Upper lobe of left lung (tissue), 6 donors: Measurements from ENCODE around the gene DPP6. TPM values are rescaled to one million over a fixed set of nuclear protein-coding genes. Genes with fewer than 3 reads are reported as not detected.

Source experiments
- ATAC-seq, 2 donors: fragments of 200-7000 bp; cut with Tn5 transposase; one replicate each; pipeline ENCODE4 v1.9.1; 2022; ENCODE audit warnings: mild to moderate bottlenecking in 2 of 2, moderate library complexity in 2 of 2; ENCODE audit not compliant: low FRiP score in 2 of 2
- DNase-seq, 2 donors: peaks; one replicate each; pipeline ENCODE4 v3.0.0-alpha.2; 2019 to 2020
- H3K27ac ChIP-seq, 4 donors: fragments of 200-600 bp; sonication (generic); one replicate each; pipeline ENCODE4 v1.5.1; 2016 to 2019
- H3K27me3 ChIP-seq, 4 donors: fragments of 200-600 bp; sonication (generic); one replicate each; pipeline ENCODE4 v1.5.1; 2017 to 2019
- H3K36me3 ChIP-seq, 4 donors: fragments of 200-600 bp; sonication (generic); one replicate each; pipeline ENCODE4 v1.5.1; 2016 to 2019
- H3K4me1 ChIP-seq, 4 donors: fragments of 200-600 bp; sonication (generic); one replicate each; pipeline ENCODE4 v1.5.1; 2018 to 2019
- H3K4me3 ChIP-seq, 4 donors: fragments of 200-600 bp; sonication (generic); one replicate each; pipeline ENCODE4 v1.5.1; 2017 to 2019; ENCODE audit warnings: mild to moderate bottlenecking in 2 of 4, moderate library complexity in 1 of 4
- H3K9me3 ChIP-seq, 4 donors: fragments of 200-600 bp; sonication (generic); one replicate each; pipeline ENCODE4 v1.5.1; 2018 to 2019
- EP300 ChIP-seq, 4 donors: sonication (generic); formaldehyde crosslinking; IDR thresholded peaks; one replicate each; pipeline ENCODE4 v1.5.1; 2017; ENCODE audit warnings: antibody characterized with exemption in 4 of 4, control low read depth in 2 of 4
- POLR2A ChIP-seq, 4 donors: fragments of 450-650 bp; IDR thresholded peaks; one replicate each; pipeline ENCODE4 v1.5.1; 2016 to 2017; ENCODE audit warnings: antibody characterized with exemption in 4 of 4, mild to moderate bottlenecking in 2 of 4
- POLR2AphosphoS5 ChIP-seq, 2 donors: sonication (generic); formaldehyde crosslinking; IDR thresholded peaks; one replicate each; pipeline ENCODE4 v1.5.1; 2017; ENCODE audit warnings: antibody characterized with exemption in 2 of 2
- WGBS, 2 donors: methylation state at CpG; one replicate each; pipeline ENCODE4 v1.1.5; 2017 to 2018; 5-methylcytosine and 5-hydroxymethylcytosine counted together
- total RNA-seq, 6 donors: library from RNA; depleted of rRNA in 4 of 6; stranded (reverse); fragments of >200 nt in 4 of 6; gene quantifications; one replicate each; pipeline versions ENCODE4 v1.1.0 to v1.2.1, GENCODE V29; 2016 to 2021
- TF ChIP-seq, protein P1 (sequence below), 6 experiments: fragments of 450-650 bp in 4 of 6; fragments of 200-600 bp in 2 of 6; sonication (generic) in 2 of 6; IDR thresholded peaks; one replicate each; pipeline ENCODE4 v1.5.1; 2016 to 2019; ENCODE audit warnings: antibody characterized with exemption in 6 of 6
- donor health status: DM: no; HTN: no; CAD: no; lungs with moderate emphysema.
- donor health status: DM: no; HTN: yes; CAD: no; lungs with severe emphysema.

The DPP6 gene
- total RNA-seq, 6 donors from 2014 or later: 0.49 to 3.1 (median 0.86) TPM; not detected in 2

DNA sequence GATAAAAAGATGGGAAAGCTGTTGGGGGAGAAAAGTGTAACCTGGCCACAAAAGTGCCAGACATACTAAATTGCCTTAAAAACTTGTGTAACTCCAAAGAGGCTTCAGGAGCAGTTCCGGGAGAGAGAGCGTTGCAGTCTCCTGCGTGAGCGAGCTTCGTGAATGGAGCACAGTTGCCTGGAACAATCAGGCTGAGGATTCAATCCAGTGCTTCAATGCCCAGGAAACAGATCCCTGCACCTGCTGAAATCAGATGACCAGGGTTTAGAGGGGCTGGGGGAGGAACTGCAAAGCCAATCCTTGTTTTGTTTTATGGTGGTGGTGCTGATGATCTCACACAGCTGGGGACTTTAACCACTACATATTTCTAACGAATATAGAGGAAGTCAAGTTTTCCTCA lies 398.3 kb downstream of the DPP6 start:
- no peaks in the 10 kb centered on the region for H3K27me3 ChIP-seq
- DNase-seq (no peak), ATAC-seq (no peak)
- H3K36me3 ChIP-seq: no peaks in the 10 kb centered on the region
- H3K27ac ChIP-seq: no peak overlapping the region
- 61 to 74% methylated on average over 6 of the region's 6 CpGs for WGBS, 2 donors
- TF ChIP-seq POLR2AphosphoS5 (IDR thresholded peaks at IDR 0.05) (no peak), EP300 (IDR thresholded peaks at IDR 0.05) (no peak), POLR2A (IDR thresholded peaks at IDR 0.05) (no peak)
- TF ChIP-seq, protein P1, sequence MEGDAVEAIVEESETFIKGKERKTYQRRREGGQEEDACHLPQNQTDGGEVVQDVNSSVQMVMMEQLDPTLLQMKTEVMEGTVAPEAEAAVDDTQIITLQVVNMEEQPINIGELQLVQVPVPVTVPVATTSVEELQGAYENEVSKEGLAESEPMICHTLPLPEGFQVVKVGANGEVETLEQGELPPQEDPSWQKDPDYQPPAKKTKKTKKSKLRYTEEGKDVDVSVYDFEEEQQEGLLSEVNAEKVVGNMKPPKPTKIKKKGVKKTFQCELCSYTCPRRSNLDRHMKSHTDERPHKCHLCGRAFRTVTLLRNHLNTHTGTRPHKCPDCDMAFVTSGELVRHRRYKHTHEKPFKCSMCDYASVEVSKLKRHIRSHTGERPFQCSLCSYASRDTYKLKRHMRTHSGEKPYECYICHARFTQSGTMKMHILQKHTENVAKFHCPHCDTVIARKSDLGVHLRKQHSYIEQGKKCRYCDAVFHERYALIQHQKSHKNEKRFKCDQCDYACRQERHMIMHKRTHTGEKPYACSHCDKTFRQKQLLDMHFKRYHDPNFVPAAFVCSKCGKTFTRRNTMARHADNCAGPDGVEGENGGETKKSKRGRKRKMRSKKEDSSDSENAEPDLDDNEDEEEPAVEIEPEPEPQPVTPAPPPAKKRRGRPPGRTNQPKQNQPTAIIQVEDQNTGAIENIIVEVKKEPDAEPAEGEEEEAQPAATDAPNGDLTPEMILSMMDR (IDR thresholded peaks at IDR 0.05): no peak
- no peak overlapping the region for H3K4me3 ChIP-seq
- H3K9me3 ChIP-seq: no peaks in the 10 kb centered on the region
- H3K4me1 ChIP-seq: no peaks in the 10 kb centered on the region

DNA sequence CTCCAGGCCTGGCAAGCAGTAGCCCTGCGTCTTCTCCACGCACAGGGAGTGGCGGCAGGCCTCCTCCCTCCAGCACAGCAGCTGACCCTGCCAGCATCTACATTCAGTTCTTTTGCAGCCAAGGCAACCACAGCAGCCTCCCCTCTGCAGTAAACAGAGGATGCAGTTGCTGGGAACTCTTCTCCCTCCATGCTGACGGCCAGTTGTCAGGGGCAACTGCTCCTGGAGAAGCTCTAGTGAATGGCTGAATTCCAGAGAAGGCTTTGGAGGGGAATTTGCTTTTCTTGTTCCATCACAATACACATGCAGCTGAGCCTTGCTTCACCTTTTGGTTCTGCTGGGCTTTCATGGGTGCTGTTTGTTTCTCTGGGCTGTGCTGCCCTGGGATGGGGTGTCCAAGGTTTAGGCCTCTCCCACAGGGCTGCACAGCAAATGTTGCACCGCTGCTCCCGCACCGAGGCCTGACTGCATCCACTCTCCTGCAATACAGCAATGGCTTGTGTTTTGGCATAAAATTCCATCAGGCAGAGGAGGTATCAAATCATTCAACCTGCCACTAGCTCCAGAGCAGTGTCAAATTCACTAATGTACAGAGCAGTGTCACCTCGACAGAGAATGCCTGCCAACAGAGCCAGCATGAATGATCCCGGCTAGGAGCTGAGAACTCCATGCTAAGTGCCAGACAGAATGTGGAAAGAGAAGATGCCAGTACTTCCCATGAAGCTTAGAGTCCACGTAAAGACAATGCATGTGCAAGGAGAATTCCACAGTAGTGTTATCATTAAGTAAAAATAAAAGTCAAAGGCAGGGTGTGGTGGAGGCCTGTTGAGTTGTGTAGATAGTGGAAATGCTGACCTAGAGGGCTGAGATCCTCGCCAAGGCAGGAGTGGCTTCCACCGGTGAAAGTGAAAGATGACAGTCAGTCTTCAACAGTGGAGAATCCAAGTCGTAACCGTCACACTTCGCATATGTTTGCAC lies 399.6 kb downstream of the DPP6 start:
- Histone ChIP-seq H3K9me3 (no peaks in the 10 kb centered on the region), H3K27ac (no peak overlapping the region), H3K4me1 (no peaks in the 10 kb centered on the region), H3K27me3 (no peaks in the 10 kb centered on the region), H3K36me3 (no peaks in the 10 kb centered on the region), H3K4me3 (no peak overlapping the region)
- 82 to 84% methylated on average over 15 of the region's 15 CpGs for WGBS, 2 donors
- TF ChIP-seq POLR2AphosphoS5 (IDR thresholded peaks at IDR 0.05): no peak
- no peak for TF ChIP-seq POLR2A (IDR thresholded peaks at IDR 0.05)
- TF ChIP-seq, protein P1 (IDR thresholded peaks at IDR 0.05): no peak
- TF ChIP-seq EP300 (IDR thresholded peaks at IDR 0.05): no peak
- no peak for ATAC-seq
- no peak for DNase-seq

DNA sequence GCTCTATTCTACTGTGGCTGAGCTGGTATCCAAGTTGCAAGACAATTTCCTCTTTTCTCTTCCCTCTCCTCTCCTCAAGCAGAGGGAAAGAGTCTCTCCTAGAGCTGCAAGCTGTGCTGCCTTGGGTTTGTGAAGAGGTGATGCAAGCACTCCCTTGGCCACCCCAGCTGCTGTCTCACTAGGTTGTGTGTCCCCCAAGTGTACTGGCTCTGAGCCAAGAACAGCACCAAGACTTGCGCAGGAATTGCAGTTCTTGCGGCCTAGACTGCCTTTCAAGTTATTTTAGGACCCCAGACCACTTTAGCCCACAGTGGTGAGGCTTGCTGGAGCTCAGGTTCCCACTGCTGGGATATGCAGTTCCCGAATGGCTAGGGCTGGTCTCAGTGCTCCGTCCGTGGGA lies 411.6 kb downstream of the DPP6 start:
- no peaks in the 10 kb centered on the region for H3K36me3 ChIP-seq
- TF ChIP-seq, protein P1 (IDR thresholded peaks at IDR 0.05): no peak
- TF ChIP-seq EP300 (IDR thresholded peaks at IDR 0.05): no peak
- no peak for TF ChIP-seq POLR2A (IDR thresholded peaks at IDR 0.05)
- no peak for TF ChIP-seq POLR2AphosphoS5 (IDR thresholded peaks at IDR 0.05)
- no peak for ATAC-seq

DNA sequence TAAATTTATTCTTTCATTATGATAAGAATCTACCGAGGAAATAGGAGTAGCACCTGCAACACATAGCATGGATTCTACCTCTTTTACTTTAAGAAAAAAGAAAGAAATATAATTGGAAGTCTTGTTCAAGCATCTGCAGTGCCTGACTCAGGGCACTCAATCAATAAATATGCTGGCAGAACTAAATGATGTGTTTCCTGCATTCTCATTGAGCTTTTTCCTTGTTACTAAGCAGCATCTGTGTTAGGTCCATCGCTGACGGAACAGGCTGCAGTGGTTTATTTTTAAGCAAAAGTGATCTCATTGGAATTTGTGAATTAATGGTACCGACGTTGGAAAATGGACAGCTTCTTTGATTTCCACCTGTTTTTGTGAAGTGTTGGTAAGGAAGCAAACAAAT lies 417.5 kb downstream of the DPP6 start:
- TF ChIP-seq, protein P1 (IDR thresholded peaks at IDR 0.05): no peak
- TF ChIP-seq POLR2AphosphoS5 (IDR thresholded peaks at IDR 0.05) (no peak), EP300 (IDR thresholded peaks at IDR 0.05) (no peak), POLR2A (IDR thresholded peaks at IDR 0.05) (no peak)
- H3K36me3 ChIP-seq: no peaks in the 10 kb centered on the region
- ATAC-seq: no peak
- no peaks in the 10 kb centered on the region for H3K27me3 ChIP-seq
- H3K9me3 ChIP-seq: peaks cover 0 to 3% (median 0%) of the 10 kb centered on the region in 4 donors
- no peak overlapping the region for H3K4me3 ChIP-seq
- no peaks in the 10 kb centered on the region for H3K4me1 ChIP-seq
- 72 to 73% methylated on average over 5 of the region's 5 CpGs for WGBS, 2 donors
- DNase-seq: no peak
- no peak overlapping the region for H3K27ac ChIP-seq

More for the DNA sequence above, 411.6 kb downstream of the DPP6 start:
- Histone ChIP-seq H3K9me3 (peaks cover 0 to 11% (median 2%) of the 10 kb centered on the region in 4 donors), H3K4me1 (no peaks in the 10 kb centered on the region), H3K4me3 (no peak overlapping the region), H3K27ac (no peak overlapping the region), H3K27me3 (no peaks in the 10 kb centered on the region)
- DNase-seq: no peak
- WGBS, 2 donors: 70 to 90% methylated on average over 4 to 5 of the region's 5 CpGs
